SK-N-SH (cell line): ENCODE results near the gene KIF25.

Source experiments
- ELF1 ChIP-seq: IDR thresholded peaks from 2 replicates; pipeline ENCODE4 v1.4.0; 2012
- EP300 ChIP-seq, 2 experiments: IDR thresholded peaks; 2 replicates each; pipeline versions ENCODE4 v1.4.0 to v1.6.1; 2012; ENCODE audit warnings: borderline replicate concordance in 1 of 2, low read depth in 1 of 2, low read length in 1 of 2
- EZH2phosphoT487 ChIP-seq: fragments of 200-600 bp; sonication (generic); IDR thresholded peaks from 2 replicates; pipeline ENCODE4 v1.6.1; 2017; ENCODE audit warnings: low read depth, mixed run types, mild to moderate bottlenecking, antibody characterized with exemption, moderate library complexity, borderline replicate concordance
- POLR2AphosphoS5 ChIP-seq: IDR thresholded peaks from 2 replicates; pipeline ENCODE4 v1.6.1; 2012; ENCODE audit warnings: low read depth, low read length
- SIN3A ChIP-seq: IDR thresholded peaks from 2 replicates; pipeline ENCODE4 v1.6.1; 2012; ENCODE audit warnings: low read depth, mild to moderate bottlenecking, low read length, moderate library complexity, borderline replicate concordance
- ZBTB33 ChIP-seq: IDR thresholded peaks from 2 replicates; pipeline ENCODE4 v1.4.0; 2012; ENCODE audit warnings: low read depth, borderline replicate concordance
- TF ChIP-seq, protein P1 (sequence below): fragments of 200-600 bp; sonication (generic); IDR thresholded peaks from 2 replicates; pipeline ENCODE4 v1.6.1; 2017; ENCODE audit warnings: antibody characterized with exemption, mild to moderate bottlenecking, moderate library complexity

DNA sequence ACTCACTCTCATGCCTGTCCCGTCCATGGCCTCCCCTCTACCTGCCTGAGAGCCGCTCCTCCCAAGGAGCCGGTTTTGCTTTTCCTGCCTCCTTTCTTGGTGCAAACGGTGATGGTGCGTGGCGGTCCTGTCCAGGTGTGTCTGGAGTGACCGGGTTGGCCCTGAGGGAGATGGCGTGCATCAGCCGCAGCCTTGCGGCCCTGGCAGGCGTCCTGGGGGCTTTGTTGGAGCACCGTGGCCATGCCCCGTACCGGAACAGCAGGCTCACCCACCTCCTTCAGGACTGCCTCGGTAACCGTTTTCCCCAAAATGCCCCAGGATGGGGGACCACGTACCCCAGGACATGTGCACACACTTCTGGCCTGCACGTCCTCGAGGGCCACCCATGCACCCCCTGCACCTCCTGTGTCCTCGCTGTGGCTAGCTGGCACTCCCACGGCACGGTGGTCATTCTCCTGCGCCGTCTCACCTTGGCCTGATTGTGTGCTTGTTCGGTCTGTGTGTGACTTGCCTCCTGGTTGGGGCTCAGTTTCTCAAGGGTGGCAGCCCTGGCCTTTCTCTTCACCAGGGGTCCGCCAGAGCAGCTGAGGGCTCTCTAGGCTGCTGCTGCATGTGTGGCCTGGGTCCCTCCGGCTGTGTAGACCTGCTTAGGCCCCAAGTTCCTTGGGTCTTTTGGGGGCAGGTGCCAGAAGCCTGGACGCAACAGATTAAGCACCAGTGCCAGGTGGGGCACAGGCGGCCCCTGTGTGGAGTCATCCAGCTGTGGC, 45.1 kb downstream of the KIF25 start:
- no peak for TF ChIP-seq EZH2phosphoT487
- no peak for TF ChIP-seq EP300 (IDR thresholded peaks at IDR 0.05; ENCODE audit: borderline replicate concordance in 1 of 2, low read depth in 1 of 2, low read length in 1 of 2)
- TF ChIP-seq, protein P1, sequence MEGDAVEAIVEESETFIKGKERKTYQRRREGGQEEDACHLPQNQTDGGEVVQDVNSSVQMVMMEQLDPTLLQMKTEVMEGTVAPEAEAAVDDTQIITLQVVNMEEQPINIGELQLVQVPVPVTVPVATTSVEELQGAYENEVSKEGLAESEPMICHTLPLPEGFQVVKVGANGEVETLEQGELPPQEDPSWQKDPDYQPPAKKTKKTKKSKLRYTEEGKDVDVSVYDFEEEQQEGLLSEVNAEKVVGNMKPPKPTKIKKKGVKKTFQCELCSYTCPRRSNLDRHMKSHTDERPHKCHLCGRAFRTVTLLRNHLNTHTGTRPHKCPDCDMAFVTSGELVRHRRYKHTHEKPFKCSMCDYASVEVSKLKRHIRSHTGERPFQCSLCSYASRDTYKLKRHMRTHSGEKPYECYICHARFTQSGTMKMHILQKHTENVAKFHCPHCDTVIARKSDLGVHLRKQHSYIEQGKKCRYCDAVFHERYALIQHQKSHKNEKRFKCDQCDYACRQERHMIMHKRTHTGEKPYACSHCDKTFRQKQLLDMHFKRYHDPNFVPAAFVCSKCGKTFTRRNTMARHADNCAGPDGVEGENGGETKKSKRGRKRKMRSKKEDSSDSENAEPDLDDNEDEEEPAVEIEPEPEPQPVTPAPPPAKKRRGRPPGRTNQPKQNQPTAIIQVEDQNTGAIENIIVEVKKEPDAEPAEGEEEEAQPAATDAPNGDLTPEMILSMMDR = no peak
- TF ChIP-seq ELF1 = no peak
- no peak for TF ChIP-seq POLR2AphosphoS5
- no peak for TF ChIP-seq ZBTB33
- TF ChIP-seq SIN3A = no peak
